ENCODE results near the gene ZNF479.
"Not testable (repeated sequence)": the region's sequence is repeated elsewhere in the genome, so short reads cannot be mapped to it uniquely, and the experiment has no call there.

ZNF479 gene

GRCh38 chr7:57132336-57132735 is at the start of gene ZNF479:
Gene ZNF479, minus strand, starts transcription at chr7:57132436. Its CDS starts 112 bp downstream, at chr7:57132324.
- not testable (repeated sequence) for DNase-seq

DNA sequence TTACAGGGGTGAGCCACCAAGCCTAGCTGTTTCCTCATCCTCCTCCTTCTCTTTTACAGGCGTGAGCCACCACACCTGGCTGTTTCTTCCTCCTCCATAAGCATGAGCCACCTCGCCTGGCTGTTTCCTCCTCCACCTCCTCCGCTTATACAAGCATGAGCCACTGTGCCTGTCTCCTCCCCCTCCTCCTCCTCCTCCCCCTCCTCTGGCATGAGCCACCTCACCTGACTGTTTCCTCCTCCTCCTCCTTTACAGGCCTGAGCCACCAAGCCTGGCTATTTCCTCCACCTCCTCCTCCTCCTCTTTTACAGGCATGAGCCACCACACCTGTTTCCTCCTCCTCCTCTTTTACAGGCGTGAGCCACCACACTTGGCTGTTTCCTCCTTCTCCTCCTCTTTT is 49.8 kb upstream of the ZNF479 start:
- DNase-seq = no peak

GRCh38 chr7:57181281-57181680 is 49.0 kb upstream of the ZNF479 start:
- no peak for DNase-seq

GRCh38 chr7:57179776-57180415 is 47.7 kb upstream of the ZNF479 start:
- DNase-seq = no peak

DNA sequence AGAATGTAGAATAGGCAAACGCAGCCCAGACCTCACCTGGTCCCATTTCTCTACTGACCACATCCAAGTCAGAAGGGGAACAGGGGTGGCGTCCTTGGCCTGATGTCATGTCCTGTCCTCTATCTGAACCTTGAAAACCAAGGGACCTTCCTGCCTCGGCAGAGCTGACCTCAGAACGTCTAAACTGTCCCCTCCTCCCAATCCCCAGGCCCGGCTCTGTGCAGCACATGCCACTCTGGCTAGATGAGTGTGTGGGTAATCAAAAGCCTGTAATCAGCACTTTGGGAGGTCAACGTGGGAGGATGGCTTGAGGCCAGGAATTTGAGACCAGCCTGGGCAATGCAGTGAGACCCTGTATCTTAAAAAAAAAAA is 46.5 kb upstream of the ZNF479 start:
- DNase-seq = no peak

DNA sequence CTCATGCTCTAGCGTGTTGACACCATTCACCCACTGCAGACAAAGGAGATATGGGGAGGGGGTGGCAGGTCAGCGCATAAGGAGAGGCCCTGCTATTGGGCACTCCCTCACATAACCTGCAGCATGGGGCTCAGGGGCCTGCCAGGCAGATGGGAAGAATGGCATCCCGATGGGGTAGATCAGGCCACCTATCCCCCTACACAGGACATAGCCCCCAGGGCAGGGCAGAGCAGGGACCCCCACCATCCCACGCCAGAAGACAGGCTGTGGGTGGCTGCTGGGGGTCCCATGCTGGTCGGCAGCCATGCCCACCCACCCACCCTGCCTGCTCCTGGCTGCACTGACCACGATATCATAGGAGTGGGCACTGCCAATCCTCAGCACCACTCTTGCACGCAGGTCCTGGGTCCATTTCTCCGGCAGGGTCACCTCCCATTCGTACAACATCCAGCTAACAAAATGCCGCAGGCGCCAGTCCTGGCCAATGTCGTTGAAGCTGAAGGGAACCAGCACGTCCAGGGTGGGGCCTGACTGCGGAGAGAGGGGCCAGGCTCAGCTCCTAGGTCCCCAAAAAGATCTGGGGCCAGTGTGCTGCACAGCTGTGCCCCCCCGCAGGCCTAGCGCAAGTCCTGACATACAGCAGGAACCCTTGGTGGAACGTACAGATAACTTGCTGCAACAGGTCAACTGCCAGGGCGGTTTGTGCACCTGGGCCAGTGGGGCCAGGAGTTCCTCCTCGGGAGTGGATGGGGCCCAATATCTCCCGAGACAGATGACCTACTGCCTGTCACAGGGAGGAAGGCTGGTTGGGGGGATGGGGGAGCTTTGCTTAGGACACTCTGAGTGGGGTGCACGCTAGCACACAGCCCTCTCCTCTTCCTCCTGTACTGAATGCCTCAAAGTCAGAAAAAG is 45.9 kb upstream of the ZNF479 start:
- no peak for DNase-seq

- DNase-seq = no peak
Measured at GRCh38 chr7:57176928-57177635, 44.8 kb upstream of the ZNF479 start.

DNA sequence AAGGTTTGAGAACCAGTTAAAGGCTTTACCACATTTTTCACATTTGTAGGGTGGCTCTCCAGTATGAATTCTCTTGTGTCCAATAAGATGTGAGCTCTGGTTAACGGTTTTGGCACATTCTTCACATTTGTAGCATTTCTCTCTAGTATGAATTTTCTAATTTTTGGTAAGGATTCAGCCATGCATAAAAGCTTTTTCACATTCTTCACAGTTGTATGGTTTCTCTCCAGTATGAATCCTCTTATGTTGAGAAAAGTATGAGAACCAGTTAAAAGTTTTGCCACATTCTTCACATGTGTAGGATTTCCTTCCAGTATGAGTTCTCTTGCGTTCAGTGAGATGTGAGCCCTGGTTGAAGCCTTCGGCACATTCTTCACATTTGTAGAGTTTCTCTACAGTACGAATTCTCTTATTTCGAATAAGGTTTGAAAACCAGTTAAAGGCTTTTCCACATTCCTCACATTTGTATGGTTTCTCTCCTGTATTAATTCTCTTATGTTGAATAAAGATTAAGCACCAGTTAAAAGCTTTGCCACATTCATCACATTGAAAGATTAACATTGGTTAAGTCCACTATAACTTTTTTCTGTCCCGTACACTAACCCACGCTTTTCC is 33.2 kb upstream of the ZNF479 start:
- no peak for DNase-seq

GRCh38 chr7:57120123-57120784 is 12.0 kb downstream of the ZNF479 start:
- DNase-seq = not testable (repeated sequence)
